GM06990 (cell line): ENCODE measurements around the gene DGKD.

ENCODE experiments used
- DNase-seq: peaks from one replicate; pipeline ENCODE4 v3.0.0-alpha.2; 2011; ENCODE audit not compliant: insufficient read length; ENCODE audit errors: extremely low read depth
- H3K27me3 ChIP-seq: replicated peaks from 2 replicates; pipeline ENCODE4 v1.6.0; 2011; ENCODE audit warnings: low read length; ENCODE audit not compliant: control insufficient read depth, insufficient read depth
- H3K36me3 ChIP-seq: 2 replicates; pipeline ENCODE4 v1.5.1; 2011; ENCODE audit warnings: low read length; ENCODE audit not compliant: control insufficient read depth, insufficient read depth
- H3K4me3 ChIP-seq: replicated peaks from 2 replicates; pipeline ENCODE4 v1.5.1; 2011; ENCODE audit warnings: low read depth, mild to moderate bottlenecking, control low read depth, low read length
- CTCF ChIP-seq: IDR thresholded peaks from 2 replicates; pipeline ENCODE4 v1.5.1; 2011; ENCODE audit warnings: low read length, control low read depth, mild to moderate bottlenecking, inconsistent platforms; ENCODE audit not compliant: insufficient read depth, poor library complexity, severe bottlenecking

DGKD gene

GRCh38 chr2:233407771-233408181, 53.5 kb downstream of the DGKD start:
- DNase-seq = no peak
- TF ChIP-seq CTCF = no peak
- no peak overlapping the region for H3K4me3 ChIP-seq
- peaks cover 4% of the 10 kb centered on the region for H3K36me3 ChIP-seq
- no peaks in the 10 kb centered on the region for H3K27me3 ChIP-seq

GRCh38 chr2:233408366-233409285, 54.3 kb downstream of the DGKD start:
- no peak for TF ChIP-seq CTCF
- peaks cover 4% of the 10 kb centered on the region for H3K36me3 ChIP-seq
- DNase-seq = no peak
- H3K4me3 ChIP-seq = no peak overlapping the region
- no peaks in the 10 kb centered on the region for H3K27me3 ChIP-seq

- peaks cover 7% of the 10 kb centered on the region for H3K36me3 ChIP-seq
- TF ChIP-seq CTCF = no peak
- no peaks in the 10 kb centered on the region for H3K27me3 ChIP-seq
- DNase-seq = no peak
- H3K4me3 ChIP-seq = no peak overlapping the region
These were observed 55.1 kb downstream of the DGKD start for GRCh38 chr2:233409286-233409991.

GRCh38 chr2:233410196-233410760, 56.0 kb downstream of the DGKD start:
- no peak for TF ChIP-seq CTCF
- no peak for DNase-seq
- H3K4me3 ChIP-seq = no peak overlapping the region
- no peaks in the 10 kb centered on the region for H3K27me3 ChIP-seq
- peaks cover 11% of the 10 kb centered on the region for H3K36me3 ChIP-seq

GRCh38 chr2:233411162-233411561, 56.9 kb downstream of the DGKD start:
- Histone ChIP-seq H3K4me3 (no peak overlapping the region), H3K27me3 (no peaks in the 10 kb centered on the region), H3K36me3 (peaks cover 9% of the 10 kb centered on the region)
- DNase-seq = no peak
- TF ChIP-seq CTCF = no peak
